Testis (tissue), 3 donors: ENCODE data around the gene TNS1. TPM values are rescaled to one million over a fixed set of nuclear protein-coding genes. Genes with fewer than 3 reads are reported as not detected.

ENCODE experiments used
- DNase-seq: peaks from one replicate; pipeline ENCODE4 v3.0.0-alpha.2; 2019
- H3K27ac ChIP-seq, 2 donors: fragments of 200-600 bp; sonication (generic); one replicate each; pipeline ENCODE4 v1.5.1; 2019
- H3K27me3 ChIP-seq: fragments of 200-600 bp; sonication (generic); one replicate; pipeline ENCODE4 v1.5.1; 2019
- H3K36me3 ChIP-seq: fragments of 200-600 bp; sonication (generic); one replicate; pipeline ENCODE4 v1.5.1; 2017; ENCODE audit warnings: low read depth; ENCODE audit errors: missing control alignments
- H3K4me1 ChIP-seq: fragments of 200-600 bp; sonication (generic); one replicate; pipeline ENCODE4 v1.5.1; 2019
- H3K4me3 ChIP-seq, 2 donors: fragments of 200-600 bp; sonication (generic); one replicate each; pipeline ENCODE4 v1.5.1; 2017 to 2019
- H3K9me3 ChIP-seq: fragments of 200-600 bp; sonication (generic); one replicate; pipeline ENCODE4 v1.5.1; 2017
- POLR2A ChIP-seq: fragments of 450-650 bp; IDR thresholded peaks from one replicate; pipeline ENCODE4 v1.6.1; 2017; ENCODE audit warnings: antibody characterized with exemption, mild to moderate bottlenecking, moderate library complexity
- WGBS, 2 donors: methylation state at CpG; one replicate each; pipeline ENCODE4 v1.1.5; 2018; 5-methylcytosine and 5-hydroxymethylcytosine counted together
- intact Hi-C: fragments of 100-400 bp; cut with DNase I; formaldehyde crosslinking; loops from one replicate; pipeline ENCODE4 v1.15.1; 2023; ENCODE audit warnings: low total_unique reads
- polyA plus RNA-seq: library from polyadenylated mRNA; stranded (reverse); fragments of 350-450 nt; fragmentation: Illumina TruSeq; extraction: RNeasy Lipid Tissue Mini Kit (QIAGEN cat#74804); gene quantifications from one replicate; pipeline ENCODE4 v1.2.3, GENCODE V29; 2014; ENCODE audit warnings: low read depth, low replicate concordance; ENCODE audit not compliant: insufficient read depth
- total RNA-seq, 2 donors: library from RNA; depleted of rRNA; stranded (reverse); fragments of >200 nt; gene quantifications; one replicate each; pipeline ENCODE4 v1.2.3, GENCODE V29; 2016
- TF ChIP-seq, protein P1 (sequence below), 3 experiments: fragments of 450-650 bp in 2 of 3; fragments of 200-600 bp in 1 of 3; sonication (generic) in 1 of 3; IDR thresholded peaks; one replicate each; pipeline ENCODE4 v1.5.1; 2016 to 2019; ENCODE audit warnings: antibody characterized with exemption in 3 of 3, mild to moderate bottlenecking in 2 of 3, moderate library complexity in 1 of 3

Gene TNS1
- total and polyA plus RNA-seq, 3 donors from 2014 or later, result 75.9 to 256 (median 227) TPM

DNA sequence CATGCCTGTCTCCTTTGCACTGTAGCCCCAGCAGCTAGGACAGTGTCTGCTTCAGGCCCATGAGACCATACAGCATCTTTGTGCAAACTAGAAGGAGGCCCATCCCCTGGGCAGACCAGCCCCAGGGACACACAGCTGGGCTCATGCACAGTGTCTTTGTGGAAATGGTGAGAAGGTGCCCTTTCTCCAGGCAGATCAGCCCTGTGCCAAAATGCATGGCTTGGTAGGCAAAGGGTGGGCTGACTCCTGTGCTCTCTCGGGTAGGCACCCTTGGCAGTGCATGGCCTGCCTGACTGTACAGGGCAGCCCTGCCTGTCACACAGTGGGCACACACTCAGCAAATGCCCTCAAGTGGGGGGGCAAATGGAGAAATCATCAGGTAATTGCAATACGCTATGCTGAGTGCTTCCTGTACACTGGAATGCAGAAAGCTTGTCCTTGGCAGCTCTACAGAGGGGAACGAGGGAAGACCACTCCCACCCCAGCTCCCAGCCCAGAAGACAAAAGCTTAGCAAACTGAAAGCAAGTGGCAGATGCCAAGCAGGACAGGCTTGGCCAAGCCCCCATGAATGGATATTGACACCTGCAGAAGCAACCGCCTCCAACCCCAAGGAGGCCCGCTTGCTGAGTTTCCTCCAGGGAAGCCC is 21.6 kb downstream of the TNS1 start:
- intact Hi-C loops, result loop anchor here (10.0 kb wide), 1 partner anchor 76 kb away; no protein-coding TSS in a partner anchor
- no peaks in the 10 kb centered on the region for H3K9me3 ChIP-seq
- no peaks in the 10 kb centered on the region for H3K27me3 ChIP-seq
- H3K4me1 ChIP-seq, result peaks cover 37% of the 10 kb centered on the region
- no peak overlapping the region for H3K4me3 ChIP-seq
- TF ChIP-seq POLR2A, result no peak
- TF ChIP-seq, protein P1, sequence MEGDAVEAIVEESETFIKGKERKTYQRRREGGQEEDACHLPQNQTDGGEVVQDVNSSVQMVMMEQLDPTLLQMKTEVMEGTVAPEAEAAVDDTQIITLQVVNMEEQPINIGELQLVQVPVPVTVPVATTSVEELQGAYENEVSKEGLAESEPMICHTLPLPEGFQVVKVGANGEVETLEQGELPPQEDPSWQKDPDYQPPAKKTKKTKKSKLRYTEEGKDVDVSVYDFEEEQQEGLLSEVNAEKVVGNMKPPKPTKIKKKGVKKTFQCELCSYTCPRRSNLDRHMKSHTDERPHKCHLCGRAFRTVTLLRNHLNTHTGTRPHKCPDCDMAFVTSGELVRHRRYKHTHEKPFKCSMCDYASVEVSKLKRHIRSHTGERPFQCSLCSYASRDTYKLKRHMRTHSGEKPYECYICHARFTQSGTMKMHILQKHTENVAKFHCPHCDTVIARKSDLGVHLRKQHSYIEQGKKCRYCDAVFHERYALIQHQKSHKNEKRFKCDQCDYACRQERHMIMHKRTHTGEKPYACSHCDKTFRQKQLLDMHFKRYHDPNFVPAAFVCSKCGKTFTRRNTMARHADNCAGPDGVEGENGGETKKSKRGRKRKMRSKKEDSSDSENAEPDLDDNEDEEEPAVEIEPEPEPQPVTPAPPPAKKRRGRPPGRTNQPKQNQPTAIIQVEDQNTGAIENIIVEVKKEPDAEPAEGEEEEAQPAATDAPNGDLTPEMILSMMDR (IDR thresholded peaks at IDR 0.05), result no peak
- H3K27ac ChIP-seq, result peak overlapping the region; percentile 18 to 83
- H3K36me3 ChIP-seq, result no peaks in the 10 kb centered on the region
- WGBS, 2 donors, result 40 to 67% methylated on average over 1 to 5 of the region's 5 CpGs
- DNase-seq, result no peak

DNA sequence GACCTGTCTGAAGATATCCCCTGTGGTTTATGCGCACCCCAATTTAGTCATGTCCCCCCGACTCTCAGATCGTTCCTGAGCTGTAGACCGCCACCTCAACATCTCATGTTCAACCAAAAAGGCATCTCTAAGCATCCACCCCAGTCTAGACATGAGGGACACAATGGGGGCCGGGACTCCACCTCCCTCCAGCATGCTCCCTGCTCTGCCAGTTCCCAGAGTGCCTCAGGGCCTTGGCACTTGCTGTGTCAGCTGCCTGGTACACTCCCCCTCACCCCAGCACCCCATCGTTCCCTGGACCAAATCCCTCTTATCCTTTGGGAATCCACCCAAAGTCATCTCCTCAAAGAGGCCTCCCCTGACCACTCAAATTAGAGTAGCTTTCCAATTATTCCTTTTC is 22.2 kb downstream of the TNS1 start:
- Histone ChIP-seq H3K4me1 (peaks cover 43% of the 10 kb centered on the region), H3K27ac (peak overlapping the region; percentile 83)
- intact Hi-C loops, result loop anchor here (10.0 kb wide), 1 partner anchor 76 kb away; no protein-coding TSS in a partner anchor

GRCh38 chr2:217980036-217980435 is 22.8 kb downstream of the TNS1 start:
- peak; percentile 52 for DNase-seq
- no peaks in the 10 kb centered on the region for H3K9me3 ChIP-seq
- peak overlapping the region; percentile 83 for H3K27ac ChIP-seq
- no peaks in the 10 kb centered on the region for H3K36me3 ChIP-seq
- no peaks in the 10 kb centered on the region for H3K27me3 ChIP-seq
- intact Hi-C loops, result loop anchor here (10.0 kb wide), 1 partner anchor 75 kb away; no protein-coding TSS in a partner anchor
- TF ChIP-seq, protein P1 (IDR thresholded peaks at IDR 0.05), result no peak
- no peak for TF ChIP-seq POLR2A
- WGBS, 2 donors, result 54 to 57% methylated on average over 5 of the region's 5 CpGs
- H3K4me1 ChIP-seq, result peaks cover 43% of the 10 kb centered on the region
- H3K4me3 ChIP-seq, result no peak overlapping the region

More for the DNA sequence above, 22.2 kb downstream of the TNS1 start:
- no peak for DNase-seq
- Histone ChIP-seq H3K4me3 (no peak overlapping the region), H3K36me3 (no peaks in the 10 kb centered on the region), H3K9me3 (no peaks in the 10 kb centered on the region), H3K27me3 (no peaks in the 10 kb centered on the region)
- TF ChIP-seq, protein P1 (IDR thresholded peaks at IDR 0.05), result no peak
- no peak for TF ChIP-seq POLR2A
- WGBS, 2 donors, result 68 to 77% methylated on average over 6 of the region's 6 CpGs

DNA sequence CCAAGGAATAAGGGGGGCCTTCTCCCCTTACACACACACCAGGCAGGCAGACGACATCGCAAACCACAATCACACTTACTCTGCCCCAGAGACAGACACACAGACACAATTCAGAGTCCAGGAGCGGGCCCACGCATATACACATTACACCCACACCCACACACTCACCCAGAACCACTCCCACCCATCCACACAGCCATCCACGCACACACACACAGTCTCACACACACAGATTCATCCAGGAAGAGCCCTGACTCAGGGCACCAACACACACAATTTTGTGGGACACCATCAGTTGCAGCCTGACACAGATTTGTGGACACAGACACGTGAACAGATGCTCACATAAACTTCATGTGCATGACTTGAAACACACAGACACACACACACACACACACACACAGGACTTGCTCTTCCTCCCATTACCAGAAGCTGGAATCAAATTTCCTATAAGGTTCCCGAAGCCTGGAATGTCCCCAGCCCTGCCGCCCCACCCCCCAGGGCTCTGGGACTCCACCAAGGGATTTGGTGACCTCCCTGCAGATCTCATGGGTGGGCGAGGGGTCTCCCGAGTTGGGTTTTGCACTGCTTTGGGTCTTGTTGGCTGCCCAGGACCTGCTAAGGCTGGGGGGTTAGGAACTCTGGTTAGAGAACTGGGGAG is 23.5 kb downstream of the TNS1 start:
- H3K4me3 ChIP-seq, result peak overlapping the region; percentile 56 to 71
- no peak for DNase-seq
- no peaks in the 10 kb centered on the region for H3K9me3 ChIP-seq
- H3K36me3 ChIP-seq, result no peaks in the 10 kb centered on the region
- 26 to 28% methylated on average over 8 to 10 of the region's 10 CpGs for WGBS, 2 donors
- H3K27ac ChIP-seq, result peak overlapping the region; percentile 83
- TF ChIP-seq, protein P1 (IDR thresholded peaks at IDR 0.05), result no peak
- TF ChIP-seq POLR2A, result no peak
- H3K4me1 ChIP-seq, result peaks cover 43% of the 10 kb centered on the region
- H3K27me3 ChIP-seq, result no peaks in the 10 kb centered on the region
- intact Hi-C loops, result no loop called here
